NCI-H2107 treated with DMSO at 0.1 percent for 48 hours (cell line): ENCODE data around the gene ANKRD49.

Experiments used
- DNase-seq: peaks from one replicate; lab custom pipeline; 2025; ENCODE audit not compliant: unreplicated experiment; lab: John Stamatoyannopoulos, UW

ANKRD49 gene, protein sequence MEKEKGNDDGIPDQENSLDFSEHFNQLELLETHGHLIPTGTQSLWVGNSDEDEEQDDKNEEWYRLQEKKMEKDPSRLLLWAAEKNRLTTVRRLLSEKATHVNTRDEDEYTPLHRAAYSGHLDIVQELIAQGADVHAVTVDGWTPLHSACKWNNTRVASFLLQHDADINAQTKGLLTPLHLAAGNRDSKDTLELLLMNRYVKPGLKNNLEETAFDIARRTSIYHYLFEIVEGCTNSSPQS

DNA sequence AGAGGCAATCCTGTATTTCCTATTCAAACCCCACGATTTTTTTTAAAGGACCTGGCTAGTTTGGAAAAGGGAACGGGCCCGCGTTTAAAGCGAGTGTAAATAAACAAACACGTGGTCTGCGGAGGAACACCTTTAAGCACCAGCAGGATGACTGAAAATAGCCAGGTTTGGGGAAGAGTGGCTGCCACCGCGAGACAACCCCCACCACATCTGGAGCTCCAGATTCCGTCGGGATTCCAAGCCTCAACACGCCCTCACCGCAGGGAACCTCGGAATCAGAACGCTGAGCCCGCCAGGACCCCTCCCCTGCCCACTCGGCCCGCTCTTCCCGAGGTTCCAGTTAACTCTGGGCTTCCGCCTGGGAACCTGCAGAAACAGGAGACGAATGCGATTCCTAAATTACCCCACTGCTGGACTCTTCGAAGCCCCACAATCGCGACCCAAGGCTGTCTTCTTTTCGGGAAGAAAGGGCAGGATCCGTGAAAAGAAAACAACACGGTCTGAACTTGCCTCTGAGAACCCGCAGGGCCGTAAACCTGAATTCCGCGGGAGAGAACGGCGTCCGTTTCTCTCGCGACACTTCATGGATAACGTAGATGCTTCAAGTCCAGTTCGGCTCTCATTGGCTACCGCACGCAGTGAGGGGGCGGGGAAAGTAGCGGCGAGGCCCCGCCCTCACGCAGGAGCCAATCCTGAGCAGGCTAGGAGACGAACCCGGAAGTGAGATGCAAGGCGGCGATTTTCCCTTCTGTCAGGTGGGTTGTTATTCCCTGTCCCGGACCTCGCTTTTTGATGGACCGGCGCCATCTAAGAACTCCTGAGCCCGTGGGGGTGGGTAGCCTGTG lies at the start of gene ANKRD49, which contains the start of gene MRE11:
Gene ANKRD49, plus strand, starts transcription at position 704 of the 845 bp plus-strand sequence. CDS start 2,710 bp downstream, outside the sequence.
Gene MRE11, minus strand, starts transcription at position 564 of the 845 bp plus-strand sequence. CDS start 1,043 bp downstream, outside the sequence.
- peak; percentile 88 for DNase-seq

DNA sequence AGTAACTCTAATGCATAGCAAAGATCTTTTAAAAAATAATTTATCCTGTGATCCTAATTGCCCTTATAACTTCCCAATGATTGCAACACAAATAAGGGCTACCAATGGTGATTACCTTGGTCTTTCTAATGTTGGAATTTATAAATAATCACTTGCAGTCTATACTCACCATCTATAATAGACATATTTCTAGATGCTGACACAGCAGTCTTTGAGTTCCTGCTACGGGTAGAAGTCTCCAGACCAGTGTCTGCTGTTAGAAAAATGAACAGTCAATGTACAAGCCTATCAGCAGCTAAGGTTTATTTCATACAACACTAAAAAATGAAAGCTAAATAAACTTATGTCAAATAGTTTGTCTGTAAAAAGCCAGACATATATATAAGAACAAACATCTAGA lies 48.1 kb upstream of the ANKRD49 start:
- no peak for DNase-seq

DNA sequence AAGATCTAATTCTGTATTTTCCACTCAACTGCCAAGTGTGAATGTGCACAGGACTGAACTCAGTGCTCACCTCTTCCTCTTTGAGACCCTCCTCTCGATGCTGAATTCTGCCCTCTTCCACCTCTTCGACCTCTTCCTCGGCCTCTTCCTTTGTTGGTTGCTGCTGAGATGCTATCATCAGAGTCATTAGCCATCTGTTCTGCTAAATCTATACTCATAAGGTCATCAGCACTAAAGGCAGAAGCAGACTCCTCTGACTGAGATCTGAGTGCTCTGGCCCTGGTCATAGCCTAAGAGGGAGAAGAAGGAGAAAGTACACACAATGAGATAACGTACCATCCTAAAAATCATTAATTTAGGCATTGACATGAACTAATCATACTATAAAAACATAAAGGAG lies 46.6 kb upstream of the ANKRD49 start:
- no peak for DNase-seq

DNA sequence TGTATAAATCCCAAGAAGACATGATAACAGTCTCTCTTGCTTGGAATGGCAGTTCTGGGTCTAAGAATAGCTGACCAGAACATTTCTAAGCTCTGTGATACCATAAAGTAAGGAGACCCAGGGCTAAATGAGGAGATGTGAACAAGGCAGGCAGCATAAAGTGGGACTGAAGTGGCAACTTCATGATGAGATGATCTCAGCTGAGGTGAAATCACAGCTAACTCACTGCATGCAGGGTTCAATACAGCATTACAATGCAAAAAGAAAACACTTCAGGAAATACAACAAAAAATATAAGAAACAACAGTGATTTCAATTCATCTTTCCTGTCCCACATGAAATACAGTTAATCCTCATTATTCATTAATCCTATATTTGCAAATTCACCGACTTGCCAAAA lies 44.8 kb upstream of the ANKRD49 start:
- no peak for DNase-seq

DNA sequence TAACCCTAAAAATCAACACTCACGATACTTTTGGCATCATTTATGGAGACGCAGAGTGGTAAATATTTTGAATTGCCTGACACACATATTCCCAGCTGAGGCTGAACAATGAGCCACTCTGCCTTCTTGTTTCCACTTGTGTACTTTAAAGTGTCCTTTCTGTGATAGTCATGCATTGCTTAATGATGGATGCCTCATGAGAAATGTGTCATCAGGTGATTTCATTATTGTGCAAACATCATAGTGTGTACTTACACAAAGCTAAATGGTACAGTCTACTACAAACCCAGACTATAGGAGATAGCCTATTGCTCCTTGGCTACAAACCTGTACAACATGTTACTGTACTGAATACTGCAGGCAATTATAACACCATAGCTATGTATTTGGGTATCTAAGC lies 44.3 kb upstream of the ANKRD49 start:
- no peak for DNase-seq

DNA sequence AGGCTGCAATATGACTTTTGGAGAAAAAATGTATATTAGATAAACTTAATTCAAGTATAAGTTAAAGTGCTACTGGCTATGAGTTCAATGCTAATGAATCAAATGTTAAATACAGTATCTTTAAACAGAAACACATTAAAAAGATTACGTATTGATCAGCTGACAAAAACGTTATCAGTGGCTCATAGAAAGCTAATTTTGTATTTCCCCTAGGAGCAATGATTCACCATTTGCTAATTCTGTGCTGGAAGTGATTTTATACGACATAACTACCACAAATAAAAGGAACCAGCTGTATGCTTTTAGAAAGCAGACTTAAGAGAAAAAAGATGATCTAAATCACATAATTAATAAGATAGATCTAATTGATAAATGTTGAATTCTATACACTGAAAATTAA lies 43.7 kb upstream of the ANKRD49 start:
- no peak for DNase-seq

DNA sequence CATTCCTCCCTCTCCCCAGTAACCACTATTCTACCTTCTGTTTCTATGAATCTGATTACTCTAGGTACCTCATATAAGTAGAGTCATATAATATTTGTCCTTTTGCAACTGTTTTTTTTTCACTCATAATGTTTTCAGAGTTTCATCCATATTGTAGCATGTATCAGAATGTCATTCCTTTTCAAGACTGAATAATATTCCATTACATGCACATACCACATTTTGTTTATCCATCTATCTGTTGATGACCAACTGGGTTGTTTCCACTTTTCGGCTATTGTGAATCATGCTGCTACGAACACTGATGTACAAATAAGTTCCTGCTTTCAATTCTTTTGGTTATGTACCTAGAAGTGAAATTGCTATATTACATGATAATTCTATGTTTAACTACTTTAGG lies 40.8 kb upstream of the ANKRD49 start:
- no peak for DNase-seq

DNA sequence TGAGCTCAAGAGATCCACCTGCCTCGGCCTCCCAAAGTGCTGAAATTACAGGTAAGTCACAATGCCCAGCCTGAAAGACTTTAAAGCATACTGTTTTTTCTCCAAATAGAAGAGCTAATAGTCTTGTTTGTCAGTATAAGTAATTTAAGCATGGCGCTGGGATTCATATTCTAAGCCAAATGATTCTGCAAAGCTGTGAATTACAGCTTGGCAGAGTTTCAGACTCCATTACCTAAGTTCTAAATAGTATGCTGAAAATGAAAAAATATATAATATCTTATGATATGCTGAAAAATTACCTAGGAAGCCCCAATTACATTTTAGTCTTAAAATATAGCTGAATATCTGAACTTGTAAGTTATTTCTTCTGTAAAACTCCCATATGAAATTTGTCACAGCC lies 39.5 kb upstream of the ANKRD49 start:
- no peak for DNase-seq

DNA sequence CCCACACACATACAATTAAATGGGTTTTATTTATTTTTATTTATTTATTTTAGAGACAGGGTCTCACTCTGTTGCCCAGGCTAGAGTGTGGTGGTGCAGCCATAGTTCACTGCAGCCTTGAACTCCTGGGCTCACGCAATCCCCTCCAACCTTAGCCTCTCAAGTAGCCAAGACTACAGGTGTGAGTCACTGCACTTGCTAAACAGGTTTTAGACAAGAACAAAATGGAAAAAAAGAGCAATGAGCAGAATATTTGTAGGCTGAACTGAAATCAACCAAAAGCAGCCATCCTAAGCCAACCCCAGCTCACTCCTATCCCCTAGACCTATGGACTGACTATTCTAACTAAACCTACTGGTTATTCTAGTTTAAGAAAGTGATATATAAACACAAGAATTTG lies 37.9 kb upstream of the ANKRD49 start:
- no peak for DNase-seq

DNA sequence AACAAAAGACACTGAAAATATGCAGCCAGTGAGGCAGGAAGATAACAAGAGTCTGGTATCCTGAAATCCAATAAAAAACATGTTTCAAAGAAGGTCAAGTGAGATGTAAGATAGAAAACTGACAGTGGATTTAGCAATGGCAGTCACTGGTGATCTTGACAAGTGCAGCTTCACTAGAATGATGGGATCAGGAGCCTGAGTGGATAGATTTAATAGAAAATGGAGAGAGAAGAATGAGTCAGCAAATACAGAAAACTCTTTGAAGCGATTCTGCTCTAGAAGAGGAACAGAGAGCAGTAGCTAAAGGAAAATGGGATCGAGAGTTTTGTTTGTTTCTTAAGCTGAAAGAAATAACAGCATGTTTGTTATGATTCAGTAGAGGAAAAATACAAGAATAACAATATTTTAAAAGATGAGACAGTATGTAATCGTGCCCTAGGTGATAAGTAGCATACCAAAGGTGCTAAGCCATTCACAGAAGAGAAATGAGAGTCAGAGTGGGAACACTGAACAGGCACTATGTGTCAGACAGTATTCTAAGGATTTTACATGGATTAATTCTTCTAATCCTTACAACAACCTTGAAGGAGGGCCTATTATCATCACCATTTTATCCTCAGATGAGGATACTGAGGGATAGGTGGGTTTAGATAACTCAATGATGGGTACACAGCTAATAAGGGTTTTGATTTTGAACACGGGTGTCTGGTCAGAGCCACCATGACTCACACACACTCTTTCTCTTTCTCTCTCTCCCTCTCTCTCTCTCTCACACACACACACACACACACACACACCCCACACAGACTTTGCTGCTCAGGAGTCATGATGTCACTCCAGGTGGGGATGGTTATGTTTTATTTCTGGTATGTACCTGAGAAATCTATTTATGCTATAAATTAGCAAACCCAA lies 36.4 kb upstream of the ANKRD49 start:
- DNase-seq = no peak

DNA sequence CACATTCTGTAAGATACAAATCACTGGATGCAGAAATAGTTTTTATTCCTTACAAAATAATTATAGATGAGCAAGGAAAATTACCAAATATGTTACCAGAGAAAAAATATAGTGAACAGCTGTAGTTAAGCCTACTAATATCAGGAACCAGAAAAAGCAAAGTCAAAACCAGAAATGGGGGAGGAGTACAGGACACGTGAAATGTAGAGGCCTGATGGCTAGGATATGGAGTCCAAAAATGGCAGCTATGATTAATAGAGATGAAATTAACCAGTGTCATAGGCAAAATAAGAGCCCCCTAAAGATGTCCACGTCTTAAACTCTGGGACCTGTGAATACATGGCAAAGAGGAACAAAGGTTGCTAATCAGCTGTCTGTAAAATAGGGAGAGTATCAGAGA lies 34.2 kb upstream of the ANKRD49 start:
- no peak for DNase-seq

DNA sequence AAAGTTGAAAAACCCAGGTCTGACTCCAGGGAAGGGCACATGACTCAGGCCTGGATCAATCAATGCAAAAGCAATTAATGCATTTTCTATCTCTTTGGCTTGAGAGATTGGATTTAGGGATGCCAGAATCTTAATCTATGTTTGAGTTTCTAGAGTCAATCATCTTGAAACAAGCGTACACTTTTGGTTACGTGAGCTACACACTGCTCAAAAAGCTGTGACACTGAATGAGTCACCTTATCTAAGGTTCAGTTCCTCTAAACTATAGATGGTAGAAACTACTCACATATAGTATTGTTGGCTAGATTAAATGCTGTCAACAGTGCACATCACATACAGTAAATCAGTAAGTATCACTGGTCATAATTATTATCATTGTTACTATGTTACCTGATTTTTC lies 24.4 kb upstream of the ANKRD49 start:
- DNase-seq = no peak

DNA sequence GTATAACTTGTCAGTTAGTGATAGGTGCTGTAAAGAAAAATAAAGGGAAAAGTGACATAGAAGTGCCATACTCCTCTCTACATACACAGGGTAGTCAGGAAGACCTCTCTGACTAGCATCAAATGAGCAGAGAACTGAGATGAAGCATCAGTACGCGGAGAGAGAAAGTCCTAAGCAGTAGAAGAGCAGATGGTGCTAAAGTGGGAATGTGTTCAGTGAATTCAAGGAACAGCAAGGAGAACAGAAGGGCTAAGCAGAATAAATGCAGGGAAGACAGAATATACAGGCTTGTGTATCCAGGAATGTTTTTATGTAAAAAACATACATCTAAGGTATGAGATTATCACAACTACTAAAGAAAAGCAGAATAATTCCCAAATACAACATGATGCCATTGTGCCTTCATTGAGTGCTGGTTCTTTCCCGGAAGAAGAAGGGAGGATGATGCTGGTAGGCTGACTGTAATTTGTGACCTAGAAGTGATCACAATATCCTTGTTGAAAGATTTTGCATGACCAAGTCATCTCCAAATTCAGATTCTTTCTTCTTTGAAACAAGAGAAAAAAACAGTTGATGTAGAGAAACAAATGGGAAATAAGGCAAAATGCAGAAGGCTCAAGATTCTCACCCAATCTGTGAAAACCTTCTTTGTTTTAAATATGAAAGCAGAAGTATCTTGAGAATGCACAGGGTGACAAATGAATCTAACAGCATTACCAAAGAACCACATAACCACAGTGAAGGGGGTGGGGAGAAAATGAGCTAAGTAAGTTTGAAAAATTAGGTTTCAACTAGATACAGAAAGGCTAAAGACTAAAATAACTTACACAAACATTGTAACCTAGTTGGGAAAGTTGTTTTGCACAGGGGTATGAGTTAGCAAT lies 20.6 kb upstream of the ANKRD49 start:
- DNase-seq = no peak

DNA sequence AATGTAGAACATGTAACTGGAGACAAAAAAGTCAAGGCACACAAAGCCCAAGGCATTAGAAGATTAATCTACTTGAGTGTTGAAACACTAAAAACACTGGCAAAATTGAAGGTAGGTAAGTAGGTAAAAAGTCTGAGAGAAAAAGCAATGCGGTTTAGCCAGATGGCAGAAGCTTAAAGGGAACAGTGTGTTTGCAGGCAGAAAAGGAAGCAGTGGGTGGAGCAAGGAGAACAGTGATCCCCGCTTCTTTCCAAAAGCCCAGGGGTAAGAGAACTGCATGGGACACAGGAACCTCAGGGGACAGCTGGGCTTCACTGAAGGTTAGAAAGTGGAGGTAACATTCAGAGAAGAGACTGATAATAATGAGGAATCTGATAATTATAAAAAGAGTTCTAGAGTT lies 16.2 kb upstream of the ANKRD49 start:
- DNase-seq = no peak

DNA sequence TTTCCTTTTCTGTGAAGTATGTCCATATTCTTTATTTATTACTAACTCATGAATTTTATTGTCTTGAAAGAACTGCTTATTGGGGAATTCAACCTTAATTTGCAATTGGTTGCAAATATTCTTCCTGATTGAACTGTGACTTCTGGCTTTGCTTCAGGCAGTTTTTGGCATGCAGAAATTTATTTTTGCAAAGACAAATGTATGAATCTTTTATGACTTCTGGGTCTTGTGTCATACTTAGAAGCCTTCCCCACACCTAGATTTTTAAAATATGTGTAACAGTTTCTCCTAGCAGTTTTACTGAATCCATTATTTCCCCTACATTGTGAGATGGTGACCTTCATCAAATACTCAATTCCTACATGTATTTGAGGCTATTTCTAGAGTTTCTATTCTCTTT lies 12.4 kb upstream of the ANKRD49 start:
- no peak for DNase-seq

DNA sequence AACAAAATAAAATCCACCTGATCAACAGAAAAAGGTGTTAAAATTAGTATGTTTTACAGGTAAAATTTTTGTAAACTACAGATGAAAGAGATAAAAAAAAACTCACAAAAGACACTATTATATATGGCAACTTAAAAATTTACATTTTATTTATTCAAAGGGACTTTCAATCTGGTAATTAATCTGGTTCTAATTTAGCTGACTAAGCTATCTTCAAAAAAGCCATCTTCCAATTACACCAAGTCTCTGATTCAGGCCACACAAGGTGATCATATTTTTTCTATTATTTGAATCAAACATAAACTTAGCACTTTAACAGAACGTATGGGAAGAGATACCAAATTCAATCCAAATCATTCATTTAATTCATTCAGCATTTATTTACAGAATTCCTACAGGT lies 7.7 kb upstream of the ANKRD49 start:
- no peak for DNase-seq

DNA sequence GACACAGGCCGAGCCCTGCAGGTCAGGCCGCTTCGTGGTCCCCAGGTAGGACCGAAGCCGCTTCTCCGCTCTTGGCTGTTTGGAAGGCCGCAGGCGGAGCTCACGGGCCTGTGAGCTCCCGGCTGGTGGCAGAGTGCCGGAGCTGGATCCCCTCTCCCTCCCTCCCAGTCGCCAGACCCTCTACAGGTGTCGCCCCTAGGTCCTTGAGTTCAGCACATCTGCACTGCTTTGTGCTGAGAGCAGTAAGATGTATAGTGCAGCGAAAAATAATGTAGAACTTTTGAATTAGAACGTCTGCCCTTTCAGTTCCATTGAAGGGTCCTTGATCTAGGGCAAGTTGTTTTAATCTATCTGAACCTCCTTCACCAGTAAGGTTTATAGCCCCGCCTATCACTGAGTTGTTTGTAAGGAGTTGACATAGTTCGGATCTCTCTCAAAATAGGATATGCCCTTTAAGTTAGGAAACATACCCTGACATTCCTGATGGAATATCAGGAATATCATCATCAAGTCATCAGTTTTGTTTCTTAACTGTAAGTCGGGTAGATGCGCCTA lies 419 bp downstream of the ANKRD49 start:
- no peak for DNase-seq

DNA sequence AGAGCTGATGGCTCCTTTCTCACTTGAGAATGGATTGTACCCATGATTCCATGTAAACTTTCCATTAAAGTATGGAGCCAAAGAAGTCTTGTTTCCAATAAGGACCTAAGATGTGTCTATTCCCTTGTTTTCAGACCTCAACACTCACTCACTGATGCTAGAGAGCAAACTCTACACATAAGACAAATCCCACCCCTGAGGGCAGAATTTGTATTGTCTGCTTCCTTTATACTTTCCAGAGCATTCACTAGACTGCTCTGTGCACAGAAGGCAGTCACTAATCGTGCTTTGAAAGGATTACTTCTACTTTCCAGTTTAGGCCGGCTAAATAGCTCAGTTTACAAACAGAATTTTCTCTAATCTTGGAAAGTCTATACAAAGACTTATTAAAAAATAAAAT lies 6.4 kb downstream of the ANKRD49 start:
- DNase-seq = no peak

DNA sequence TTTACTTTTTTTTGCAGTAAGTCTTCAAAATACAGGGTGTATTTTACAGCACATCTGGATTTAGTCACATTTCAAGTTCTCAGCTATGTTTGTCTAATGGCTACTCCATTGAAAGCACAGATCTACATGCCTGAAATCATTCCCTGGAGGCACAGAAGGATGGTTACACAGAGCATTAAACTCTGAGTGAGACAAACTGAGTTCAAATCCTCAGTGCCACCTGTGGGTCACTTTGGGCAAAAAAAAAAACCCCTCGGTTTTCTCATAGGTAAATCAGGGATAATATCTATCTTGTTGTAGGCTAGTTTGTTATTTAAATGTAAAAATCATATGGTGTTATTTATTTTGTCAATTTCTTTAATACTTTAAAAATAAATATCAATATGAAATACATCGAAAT lies 7.7 kb downstream of the ANKRD49 start:
- DNase-seq = no peak

DNA sequence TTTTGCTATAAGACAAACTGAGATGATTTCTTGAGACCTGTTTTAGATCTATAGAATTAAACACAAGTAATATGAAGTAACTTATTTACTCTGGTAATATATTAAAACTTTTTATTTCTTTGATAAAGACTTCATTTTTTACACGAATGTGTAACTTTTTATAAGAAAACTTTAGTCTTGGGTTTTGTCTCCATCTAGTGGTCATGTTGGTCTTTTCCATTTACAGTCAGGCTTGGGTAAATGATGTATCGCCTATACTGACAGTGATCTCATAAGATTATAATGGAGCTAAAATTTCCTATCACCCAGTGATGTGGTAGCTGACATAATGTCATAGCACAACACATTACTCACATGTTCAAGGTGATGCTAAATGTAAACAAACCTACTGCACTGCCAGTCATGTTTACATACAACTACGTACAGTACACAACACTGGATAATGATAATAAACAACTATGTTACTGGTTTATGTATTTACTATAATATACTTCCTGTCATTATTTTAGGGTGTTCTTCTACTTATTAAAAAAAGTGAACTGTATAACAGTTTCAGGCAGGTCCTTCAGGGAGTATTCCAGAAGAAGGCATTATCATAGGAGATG lies 11.0 kb downstream of the ANKRD49 start:
- peak; percentile 46 for DNase-seq
